Stimulated activated CD8-positive, alpha-beta memory T cell treated with anti-CD3 and anti-CD28 coated beads, Interleukin-7, amount 100 ng/mL, for 4 hours (primary cell): ENCODE measurements around the gene MAML3.

ENCODE experiments used
- DNase-seq, 2 donors: peaks; one replicate each; pipeline ENCODE4 v3.0.0-alpha.2; 2020; ENCODE audit warnings: low read depth in 2 of 2

Gene MAML3

DNA sequence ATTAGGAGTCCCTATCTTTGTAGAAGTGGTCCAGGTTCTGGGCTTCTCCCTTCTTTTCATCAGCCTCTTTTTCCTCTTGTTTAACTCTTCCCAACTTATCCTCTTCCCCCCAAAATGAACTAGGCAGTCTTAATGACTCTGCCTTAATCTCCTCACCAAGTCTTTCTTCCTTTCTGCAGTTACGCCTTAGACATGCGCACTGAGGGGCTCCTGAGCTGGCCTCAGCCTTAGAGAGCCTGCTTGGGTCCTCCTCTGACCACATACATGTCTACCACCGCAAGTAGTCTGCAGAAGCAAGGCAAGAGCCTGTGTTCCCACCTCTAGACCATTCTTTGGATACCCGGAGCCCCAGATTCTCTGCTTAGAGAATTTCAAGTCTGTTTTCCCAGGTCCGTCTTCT is 288.4 kb downstream of the MAML3 start:
- no peak for DNase-seq

DNA sequence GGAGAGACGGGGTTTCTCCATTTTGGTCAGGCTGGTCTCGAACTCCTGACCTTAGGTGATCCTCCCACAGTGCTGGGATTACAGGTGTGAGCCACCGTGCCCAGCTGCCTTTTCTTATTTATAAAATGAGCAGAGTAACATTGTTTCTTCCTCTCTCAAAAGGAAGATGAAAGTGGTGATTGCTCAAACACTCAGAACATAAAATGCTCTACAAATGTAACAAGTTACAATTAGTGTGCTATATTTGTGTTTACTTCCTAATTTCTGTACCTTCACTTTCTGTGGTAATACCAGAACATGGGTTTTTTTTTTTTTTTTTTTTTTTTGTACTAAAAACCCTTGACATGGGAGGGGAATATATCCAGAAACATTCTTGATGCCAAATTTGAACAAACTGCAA is 290.5 kb downstream of the MAML3 start:
- DNase-seq = no peak

DNA sequence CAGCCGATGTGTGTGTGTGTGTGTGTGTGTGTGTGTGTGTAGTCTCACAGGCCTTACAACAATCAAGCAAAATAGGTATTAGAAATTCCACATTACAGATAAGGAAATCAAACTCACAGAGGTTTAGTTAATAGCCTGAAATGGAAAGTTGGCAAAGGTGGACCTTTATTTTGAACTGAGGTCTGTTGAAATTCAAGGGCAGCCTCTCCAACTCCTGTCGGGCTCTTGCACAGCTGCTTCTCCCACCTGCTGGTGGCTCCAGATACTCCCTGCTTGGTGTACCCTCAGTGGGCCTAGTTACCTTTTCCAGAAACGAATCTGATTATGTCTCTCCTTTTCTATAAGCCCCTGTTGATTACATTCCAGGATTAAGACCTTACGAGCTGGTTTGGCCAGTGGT is 292.5 kb downstream of the MAML3 start:
- no peak for DNase-seq

DNA sequence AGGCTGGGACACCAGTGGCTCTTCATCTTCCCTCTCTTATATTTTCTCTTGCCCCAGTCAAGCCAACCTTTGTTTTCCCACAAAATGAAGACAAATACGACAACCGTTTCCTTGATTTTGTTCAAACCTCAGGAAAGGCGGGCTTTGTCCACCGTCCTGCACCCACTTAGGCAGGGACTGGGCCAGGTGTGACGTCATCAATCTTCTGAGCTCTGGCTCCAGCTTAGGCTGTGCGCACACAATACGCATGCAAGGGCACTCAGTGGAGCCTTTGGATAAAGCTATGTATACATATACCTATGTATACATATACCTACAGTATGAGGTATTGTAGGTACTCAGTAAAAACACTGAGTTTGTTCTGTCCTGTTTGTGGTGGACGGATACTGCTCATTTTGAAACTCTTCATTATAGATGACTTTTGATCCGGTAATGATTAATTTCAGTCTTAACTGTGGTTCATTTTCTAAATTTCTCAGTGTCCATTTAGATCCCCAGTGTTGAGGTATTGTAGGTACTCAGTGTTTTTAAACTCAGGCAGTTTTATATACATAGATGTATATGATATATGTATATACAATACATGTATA is 293.5 kb downstream of the MAML3 start:
- no peak for DNase-seq

DNA sequence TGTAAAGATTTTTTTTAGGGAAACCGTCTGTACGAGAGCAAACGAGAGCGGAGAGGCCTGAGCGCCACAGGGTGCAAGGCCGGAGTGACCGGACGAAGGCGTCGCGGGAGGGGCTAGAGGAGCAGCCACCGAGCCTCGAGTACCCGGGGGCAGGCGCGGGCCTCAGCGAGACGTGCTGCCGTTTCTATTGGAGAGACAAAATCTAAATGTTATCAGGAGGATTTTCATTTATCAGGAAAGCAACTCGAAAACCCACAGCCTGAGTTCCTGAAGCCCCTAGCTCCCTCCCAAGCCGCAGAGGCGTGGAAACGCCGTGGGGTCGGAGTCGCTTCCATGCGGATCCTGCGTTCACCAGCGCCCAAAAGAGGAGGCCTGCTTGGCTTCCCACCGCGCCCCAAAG is 294.1 kb downstream of the MAML3 start:
- no peak for DNase-seq

DNA sequence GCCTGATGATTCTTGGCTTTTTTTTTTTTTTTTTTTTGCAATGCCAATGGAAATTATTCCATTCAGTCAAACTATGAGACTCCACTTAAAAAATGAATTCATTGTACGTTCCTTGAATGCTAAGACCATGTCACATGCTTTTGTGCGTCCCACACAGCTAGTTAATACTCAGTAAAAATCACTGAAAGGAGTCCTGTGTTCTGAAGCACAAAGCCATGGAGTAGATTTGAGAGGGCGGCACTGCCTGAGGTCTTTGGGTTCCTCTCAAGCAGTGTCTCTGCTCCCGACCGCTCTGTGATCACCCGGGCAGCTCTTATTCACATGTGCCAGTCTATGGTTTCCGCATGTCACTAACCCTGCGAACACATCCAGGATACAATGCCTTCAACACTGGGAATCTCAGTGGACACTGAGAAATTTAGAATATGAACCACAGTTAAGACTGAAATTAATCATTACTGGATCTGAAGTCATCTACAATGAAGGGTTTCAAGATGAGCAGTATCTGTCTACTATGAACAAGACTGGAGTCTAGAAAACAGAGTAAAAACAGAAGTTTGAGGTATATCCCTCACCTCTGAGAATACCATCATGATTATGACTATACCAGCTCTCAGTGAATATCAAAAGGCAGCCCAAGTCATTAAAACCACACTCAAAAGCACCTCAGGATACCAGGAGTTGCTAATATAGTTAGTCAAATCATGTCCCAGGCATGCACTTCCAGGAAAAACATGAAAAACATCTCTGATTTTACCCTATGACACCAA is 295.4 kb downstream of the MAML3 start:
- no peak for DNase-seq

DNA sequence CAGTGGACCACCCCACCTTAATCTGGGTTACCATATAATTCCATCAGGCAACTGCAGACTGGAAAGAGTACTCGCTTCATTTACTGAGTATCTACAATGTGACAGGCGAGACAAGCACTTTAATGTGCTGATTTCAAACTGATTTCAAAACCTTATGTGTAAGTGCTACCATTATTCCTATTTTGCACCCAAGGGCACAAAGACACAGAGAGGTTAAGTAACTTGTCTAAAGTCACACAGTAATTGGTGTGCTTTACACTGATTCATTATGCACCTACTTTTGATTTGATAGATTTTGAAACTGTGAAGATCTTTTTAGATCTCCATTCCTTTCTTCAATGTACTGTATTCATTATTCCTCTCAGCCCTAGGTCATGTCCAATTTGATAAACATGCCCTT is 296.0 kb downstream of the MAML3 start:
- no peak for DNase-seq

DNA sequence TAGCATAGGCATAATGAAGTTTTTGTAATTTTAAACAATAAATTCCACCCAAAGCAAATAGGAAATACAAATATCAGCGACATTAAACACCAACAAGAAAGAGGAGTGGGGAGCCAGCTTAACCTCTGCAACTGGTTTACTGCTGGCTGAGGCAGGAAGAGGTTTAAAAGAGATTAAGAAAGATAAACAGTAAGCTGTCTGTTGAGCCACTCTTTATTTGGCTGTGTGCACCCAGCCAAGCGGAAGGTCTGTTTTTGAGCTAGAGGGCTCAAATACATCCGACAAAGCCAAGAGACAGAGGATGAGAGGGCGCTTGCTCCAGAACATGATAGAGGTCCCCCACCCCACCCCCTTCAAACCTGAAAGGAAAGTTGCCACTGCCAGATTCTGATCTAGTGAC is 297.0 kb downstream of the MAML3 start:
- no peak for DNase-seq

DNA sequence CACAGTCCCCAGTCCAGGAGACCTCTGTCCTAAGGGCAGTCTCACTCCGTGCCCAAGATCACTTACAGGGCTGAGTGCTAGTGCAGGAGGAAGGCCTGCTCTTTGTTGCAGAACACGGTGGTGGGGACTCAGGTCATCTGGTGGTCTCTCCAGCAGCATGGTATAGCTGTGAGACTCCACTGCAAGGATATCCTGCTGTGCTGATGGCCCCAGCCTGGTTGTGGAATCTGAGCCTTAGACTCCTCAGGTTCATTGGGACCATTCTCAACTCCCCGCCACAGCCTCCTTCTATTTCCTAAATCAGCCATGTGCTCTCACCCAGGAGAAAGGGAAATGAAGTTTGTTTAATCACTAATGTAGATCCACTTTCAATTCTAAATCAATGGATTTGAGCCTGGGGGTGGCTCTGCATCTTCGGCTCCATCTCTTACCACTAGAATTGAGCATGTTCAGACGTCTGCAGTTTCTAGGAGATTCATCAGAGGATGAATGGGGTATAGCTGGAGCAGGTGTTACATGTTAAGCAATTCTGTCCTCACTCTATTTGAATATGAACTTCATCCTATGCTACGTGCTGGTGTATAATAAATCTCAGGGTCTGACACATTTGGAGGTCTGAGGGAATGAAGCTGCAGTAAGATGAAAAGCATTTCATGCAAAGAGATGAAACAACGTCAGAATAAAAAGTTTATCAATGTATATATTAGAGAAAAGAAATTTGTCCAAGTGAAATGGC is 299.1 kb downstream of the MAML3 start:
- no peak for DNase-seq

DNA sequence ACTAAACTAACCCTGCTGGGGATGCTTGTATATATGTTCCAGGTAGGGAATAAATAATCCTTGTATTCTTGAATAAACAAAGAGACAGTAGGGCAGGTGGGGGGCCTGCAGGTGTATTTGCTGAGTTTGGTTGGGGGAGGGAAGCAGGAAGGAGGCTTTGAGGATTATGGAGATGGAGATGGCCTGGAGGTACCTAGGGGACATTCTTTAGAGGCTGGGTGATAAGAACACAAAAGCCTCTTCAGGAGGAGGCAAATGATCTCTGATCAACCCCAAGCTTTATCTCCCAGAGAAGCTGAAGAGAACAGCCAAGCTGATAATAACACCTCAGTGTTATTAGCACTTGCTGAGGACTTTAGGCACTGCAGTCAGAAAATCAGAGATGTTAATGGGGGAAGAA is 300.7 kb downstream of the MAML3 start:
- DNase-seq = no peak

DNA sequence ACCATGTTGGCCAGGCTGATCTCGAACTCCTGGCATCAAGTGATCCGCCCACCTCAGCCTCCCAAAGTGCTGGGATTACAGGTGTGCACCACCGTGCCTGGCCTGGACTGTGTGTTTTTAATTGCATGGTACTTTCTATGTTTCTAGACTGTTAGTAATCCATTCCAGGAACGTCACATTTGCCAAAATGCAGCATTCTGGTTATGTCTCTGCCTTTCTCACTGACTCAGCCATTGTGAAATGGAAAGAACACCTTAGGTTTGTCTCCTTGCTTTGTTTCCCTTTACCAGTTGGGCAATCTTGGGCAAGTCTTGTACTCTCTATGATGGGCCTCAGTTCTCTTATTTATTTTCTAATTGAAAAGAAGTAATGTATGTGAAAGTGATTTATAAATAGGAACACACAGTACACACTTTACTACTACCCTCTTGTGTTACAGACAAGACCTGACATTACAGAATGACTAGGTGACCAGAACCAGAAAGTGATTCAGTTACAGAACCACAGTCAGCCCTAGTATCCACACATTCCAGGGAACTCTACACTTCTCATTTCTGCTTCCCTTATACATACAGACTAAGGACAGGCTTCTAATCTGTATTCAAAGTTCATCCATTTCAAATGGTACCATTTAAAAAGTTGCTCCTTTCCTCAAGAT is 301.2 kb downstream of the MAML3 start:
- no peak for DNase-seq

DNA sequence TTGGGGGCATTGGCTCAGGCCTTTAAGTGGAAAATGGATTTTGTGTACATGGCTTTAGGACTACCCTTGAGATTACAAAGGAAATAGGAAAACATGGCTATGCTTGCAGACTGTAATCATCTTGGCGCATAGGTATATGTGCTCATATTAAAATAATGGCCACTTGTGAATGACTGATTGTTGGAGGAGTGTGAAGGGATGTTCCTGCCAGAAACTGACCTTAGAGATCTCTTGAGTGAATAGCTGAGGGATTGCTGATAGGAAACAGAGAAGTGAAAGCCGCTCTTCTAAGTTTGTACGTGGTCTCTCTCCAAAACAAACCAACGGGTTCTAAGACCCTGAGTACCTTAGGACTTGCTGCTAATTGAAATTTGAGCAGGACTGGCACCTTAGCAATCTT is 302.3 kb downstream of the MAML3 start:
- DNase-seq = no peak

DNA sequence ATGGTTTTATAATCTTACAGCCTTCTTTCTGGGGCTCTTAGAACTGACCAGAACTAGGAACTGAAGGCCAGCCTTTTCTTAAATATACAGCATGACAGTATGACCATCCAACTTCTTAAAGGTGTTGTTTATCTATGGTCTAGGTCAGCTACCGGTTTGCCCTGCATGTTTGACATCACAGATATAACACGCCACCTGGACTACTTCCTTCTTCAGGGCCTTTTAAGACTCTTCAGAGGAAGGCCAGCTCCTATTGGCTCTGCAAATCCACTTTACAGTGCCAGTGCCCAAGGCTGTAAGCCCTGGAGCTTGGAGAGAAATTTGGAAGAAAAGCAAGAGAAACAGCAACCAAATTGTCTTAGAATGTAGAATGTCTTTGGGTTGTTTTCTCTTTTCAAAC is 302.9 kb downstream of the MAML3 start:
- DNase-seq = no peak

DNA sequence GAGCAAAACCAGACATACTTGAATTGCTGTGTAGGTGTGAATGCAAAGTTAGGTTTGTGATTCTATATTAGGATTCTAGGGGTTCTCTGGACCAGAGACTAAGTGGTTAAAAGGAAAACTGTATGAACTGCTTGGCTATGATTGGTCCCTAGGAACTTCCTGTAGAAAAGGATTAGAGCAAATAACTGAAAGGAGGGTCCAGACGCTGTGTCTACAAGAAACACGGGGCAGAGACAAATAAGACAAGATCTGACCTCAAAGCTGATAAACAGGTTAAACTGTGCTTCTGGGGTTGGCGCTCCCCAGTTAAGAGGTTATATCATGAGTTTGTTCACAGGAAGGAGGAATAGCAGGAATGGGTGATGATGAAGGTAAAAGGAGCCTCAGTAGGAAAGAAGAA is 304.8 kb downstream of the MAML3 start:
- DNase-seq = no peak

DNA sequence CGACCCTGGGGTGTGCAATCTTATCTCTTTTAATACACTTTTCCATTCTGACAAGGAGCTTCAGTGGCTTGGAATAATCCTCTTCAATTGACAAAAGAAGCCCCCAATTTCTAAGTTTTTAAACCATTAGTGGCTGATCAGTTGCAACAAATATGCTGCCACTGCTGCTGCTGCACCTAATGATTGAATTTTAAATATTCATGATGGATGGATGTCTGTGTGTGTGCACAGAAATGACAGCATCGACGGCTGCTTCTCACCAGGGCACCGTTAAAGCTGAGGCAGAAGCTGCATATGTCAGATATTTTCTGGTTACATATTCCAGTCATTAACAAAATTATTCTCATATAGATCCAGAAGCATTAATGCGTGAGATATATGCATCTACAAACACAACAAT is 306.0 kb downstream of the MAML3 start:
- DNase-seq = no peak

DNA sequence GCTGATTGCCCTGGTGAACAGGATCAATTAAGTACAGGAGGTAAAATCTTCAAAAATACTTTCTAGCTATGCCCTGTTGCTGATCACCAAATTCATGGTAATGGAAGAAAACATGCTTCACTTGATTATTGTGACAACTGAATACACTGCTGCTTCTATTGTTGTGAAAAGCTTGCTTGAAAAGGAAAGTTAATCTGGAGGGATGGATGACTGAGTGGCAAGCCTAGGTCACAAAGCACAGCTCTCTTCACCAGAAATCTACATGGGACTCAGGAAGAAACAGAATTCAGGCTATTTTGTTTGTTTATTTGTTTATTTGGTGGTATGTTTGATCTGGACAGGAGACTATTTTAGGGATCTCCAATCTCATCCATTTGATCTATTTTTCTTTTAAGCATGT is 306.4 kb downstream of the MAML3 start:
- no peak for DNase-seq

DNA sequence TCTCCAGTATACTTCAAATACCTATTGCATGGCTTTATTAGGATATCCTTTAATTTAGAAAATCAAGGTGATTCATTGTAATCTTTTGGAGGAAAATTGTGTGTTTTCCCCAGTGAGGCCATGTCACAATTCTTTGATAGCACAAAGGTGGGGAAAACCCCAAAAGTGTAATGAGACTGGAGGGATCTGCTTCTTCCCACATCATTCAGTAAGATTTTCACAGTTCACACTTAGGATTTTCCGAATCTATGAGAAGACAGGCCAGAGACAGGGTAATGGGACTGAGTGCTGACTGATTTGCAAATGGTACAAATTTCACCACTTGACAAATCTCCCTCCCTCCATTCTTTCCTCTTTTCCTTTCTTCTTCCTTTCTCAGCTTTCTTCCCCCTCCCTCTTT is 307.2 kb downstream of the MAML3 start:
- no peak for DNase-seq

DNA sequence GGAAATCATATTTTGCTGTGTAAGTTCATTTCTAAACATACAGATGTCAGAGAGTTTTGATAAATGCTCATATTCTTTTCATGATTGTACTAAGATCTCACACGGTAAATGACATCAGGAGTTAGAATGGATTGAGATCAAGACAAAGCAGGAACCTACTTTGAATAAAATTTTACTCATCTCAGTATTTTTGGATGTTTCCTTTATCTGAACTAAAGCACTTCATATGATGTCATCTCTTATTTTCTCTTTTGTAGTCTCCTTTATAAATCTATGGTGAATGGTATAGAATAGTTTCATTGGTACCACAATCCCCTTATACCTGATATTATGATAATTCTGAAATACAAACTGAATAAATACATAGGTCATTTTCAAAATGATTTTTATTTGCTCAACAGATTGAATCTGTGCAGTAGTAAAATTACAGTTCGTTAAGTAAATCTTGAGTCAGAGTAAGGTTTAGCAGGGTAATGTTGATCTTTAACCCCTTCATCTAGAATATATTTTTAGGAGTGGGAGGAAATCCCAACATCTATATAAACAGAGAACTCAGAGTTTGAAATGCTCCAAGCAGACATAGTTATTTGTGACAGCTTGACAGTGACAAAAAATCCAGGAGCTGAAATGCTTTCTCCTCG is 308.4 kb downstream of the MAML3 start:
- DNase-seq = no peak

DNA sequence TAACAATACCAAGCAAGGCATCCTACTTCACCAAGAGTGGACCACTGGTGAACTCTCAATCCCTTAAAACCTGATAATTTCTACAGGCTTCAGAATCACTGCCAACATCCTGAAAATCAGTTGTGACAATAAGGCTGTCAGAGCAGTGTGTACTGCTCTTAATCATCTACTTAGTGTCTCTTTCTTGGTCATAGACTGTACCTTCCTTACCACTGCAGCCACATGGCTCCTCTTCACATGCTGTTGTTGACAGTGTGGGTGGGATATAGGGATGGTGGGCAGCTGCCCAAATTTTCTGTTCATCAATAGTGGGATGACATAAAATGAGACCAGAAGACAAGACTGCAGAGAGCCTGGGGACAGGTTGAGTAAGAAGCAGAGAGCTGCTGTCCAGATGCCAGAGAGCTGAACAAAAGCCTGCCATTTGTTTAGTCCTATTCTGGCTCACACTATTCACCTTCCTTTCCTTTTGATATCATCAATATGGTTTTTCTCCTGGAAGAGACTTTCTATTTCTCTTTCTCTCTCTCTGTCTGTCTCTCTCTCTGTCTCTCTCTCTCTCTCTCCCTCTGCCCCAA is 309.4 kb downstream of the MAML3 start:
- DNase-seq = no peak

DNA sequence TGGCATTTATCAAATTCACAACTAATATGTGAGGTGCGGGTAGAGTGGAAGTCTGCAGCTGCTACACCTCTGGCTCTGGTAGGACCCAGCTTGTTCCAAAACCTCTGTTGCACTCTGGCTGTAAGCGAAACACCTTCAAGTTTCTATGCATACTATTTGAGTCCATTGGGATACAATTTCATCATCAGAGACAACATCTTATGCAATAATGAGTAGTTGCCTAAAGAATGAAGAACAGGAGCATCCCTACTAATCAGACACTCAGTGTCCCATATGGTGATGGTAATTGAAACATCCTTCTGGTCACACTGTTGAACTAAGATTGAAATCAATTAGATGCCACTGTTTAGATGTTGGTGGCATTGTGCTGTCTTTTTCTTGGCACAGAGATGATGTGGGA is 309.9 kb downstream of the MAML3 start:
- no peak for DNase-seq

DNA sequence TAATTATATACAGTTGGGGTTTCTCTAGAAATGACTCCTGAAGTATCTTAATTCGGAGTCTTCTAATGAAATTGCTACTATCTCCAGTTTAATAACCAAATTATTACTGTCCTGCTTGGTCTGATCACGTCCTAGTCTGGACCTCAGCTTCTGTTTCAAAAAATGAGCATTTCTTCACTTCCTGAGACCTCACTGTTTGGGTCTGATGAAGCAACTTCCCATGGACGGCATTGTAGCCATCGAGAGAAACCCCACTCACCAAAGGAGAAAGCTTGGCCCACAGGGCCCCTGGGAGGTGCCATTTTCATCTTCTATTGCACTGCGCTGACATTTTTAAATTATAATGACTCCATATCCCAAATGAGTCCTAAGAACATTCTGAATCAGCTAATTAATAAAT is 310.3 kb downstream of the MAML3 start:
- DNase-seq = no peak
